Sigmoid colon (tissue), 4 donors: Measurements from ENCODE around the gene XRCC6.

Experiments
- CTCF ChIP-seq, 4 experiments: fragments of 450-650 bp in 3 of 4; fragments of 200-600 bp in 1 of 4; IDR thresholded peaks; one replicate each; pipeline ENCODE4 v1.5.1; 2016 to 2019; ENCODE audit warnings: antibody characterized with exemption in 4 of 4, mild to moderate bottlenecking in 3 of 4, moderate library complexity in 2 of 4
- EP300 ChIP-seq, 4 donors: sonication (generic); formaldehyde crosslinking; IDR thresholded peaks; one replicate each; pipeline ENCODE4 v1.6.1; 2017; ENCODE audit warnings: antibody characterized with exemption in 4 of 4
- POLR2AphosphoS5 ChIP-seq, 4 donors: sonication (generic); formaldehyde crosslinking; IDR thresholded peaks; one replicate each; pipeline ENCODE4 v1.6.1; 2017; ENCODE audit warnings: antibody characterized with exemption in 4 of 4

DNA sequence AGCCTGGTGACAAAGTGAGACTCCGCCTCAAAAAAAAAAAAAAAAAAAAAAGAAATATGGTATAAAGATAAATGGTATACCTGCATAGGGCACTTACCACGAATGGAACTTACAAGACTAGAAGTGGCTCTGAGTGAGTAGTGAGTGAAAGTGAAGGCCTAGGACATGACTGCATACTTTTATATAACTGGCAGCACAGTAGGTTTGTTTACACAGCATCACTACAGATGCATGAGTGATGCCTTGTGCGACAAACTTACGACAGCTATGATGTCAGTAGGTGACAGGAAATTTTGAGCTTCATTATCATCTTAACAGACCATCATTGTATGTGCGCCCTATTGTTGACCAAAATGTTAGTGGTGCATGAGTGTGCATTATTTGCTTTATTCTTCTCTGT lies 17.7 kb downstream of the XRCC6 start:
- TF ChIP-seq EP300 (IDR thresholded peaks at IDR 0.05) (no peak), POLR2AphosphoS5 (IDR thresholded peaks at IDR 0.05) (no peak), CTCF (IDR thresholded peaks at IDR 0.05) (no peak)
